NCI-H187 treated with DMSO at 0.1 percent for 48 hours (cell line): Measurements from ENCODE around the gene AUP1.

ENCODE experiments used
- DNase-seq: peaks from one replicate; lab custom pipeline; 2025; lab: John Stamatoyannopoulos, UW

Gene AUP1

DNA sequence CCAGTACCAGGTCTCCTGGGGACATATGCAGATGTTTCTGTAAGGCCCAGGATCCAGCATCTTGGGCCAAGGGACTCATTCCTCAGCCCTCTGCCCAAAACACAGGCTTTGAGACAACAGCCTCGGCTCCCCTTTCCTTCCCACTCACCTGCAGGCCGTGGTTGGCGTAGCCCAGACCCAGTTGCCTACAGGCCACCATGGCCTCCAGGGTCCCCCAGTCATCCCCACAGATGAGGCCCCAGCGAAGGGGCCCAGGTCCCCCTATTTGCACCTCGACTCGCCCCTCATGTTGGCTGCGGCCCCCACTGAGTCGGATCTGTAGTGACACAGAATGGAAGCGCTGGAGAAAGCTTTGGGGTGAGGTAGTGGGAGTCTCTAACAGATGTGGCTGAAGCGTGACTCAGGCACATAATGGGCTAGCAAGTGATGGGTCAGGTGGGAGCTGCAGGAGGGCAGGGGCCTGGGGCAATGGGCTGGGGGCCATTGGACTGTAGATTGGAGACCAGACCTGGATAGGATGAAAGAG, 6.0 kb upstream of the AUP1 start:
- DNase-seq: no peak

GRCh38 chr2:74534411-74534810, 4.9 kb upstream of the AUP1 start:
- DNase-seq: no peak

- DNase-seq: no peak
These were observed 4.0 kb upstream of the AUP1 start for GRCh38 chr2:74533464-74533863.

- no peak for DNase-seq
These were observed 2.7 kb upstream of the AUP1 start for GRCh38 chr2:74532222-74532621.

GRCh38 chr2:74531666-74532065, 2.2 kb upstream of the AUP1 start:
- DNase-seq: no peak

DNA sequence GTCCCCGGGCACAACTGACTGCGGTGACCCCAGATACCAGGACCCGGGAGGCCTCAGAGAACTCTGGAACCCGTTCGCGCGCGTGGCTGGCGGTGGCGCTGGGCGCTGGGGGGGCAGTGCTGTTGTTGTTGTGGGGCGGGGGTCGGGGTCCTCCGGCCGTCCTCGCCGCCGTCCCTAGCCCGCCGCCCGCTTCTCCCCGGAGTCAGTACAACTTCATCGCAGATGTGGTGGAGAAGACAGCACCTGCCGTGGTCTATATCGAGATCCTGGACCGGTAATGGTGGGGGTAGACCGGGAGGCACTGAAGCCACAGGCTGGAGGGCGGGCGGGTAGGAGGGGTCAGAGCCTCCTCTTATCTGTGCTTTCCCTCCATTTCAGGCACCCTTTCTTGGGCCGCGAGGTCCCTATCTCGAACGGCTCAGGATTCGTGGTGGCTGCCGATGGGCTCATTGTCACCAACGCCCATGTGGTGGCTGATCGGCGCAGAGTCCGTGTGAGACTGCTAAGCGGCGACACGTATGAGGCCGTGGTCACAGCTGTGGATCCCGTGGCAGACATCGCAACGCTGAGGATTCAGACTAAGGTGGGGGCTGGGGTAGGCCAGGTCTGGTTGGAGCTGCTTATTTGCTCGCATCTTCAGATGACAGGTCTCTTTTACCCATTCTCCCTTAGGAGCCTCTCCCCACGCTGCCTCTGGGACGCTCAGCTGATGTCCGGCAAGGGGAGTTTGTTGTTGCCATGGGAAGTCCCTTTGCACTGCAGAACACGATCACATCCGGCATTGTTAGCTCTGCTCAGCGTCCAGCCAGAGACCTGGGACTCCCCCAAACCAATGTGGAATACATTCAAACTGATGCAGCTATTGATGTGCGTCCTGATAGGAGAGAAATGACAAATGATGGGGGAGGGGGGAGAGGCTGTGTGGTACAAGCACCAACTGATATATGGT, 1.0 kb upstream of the AUP1 start:
- DNase-seq: no peak

DNA sequence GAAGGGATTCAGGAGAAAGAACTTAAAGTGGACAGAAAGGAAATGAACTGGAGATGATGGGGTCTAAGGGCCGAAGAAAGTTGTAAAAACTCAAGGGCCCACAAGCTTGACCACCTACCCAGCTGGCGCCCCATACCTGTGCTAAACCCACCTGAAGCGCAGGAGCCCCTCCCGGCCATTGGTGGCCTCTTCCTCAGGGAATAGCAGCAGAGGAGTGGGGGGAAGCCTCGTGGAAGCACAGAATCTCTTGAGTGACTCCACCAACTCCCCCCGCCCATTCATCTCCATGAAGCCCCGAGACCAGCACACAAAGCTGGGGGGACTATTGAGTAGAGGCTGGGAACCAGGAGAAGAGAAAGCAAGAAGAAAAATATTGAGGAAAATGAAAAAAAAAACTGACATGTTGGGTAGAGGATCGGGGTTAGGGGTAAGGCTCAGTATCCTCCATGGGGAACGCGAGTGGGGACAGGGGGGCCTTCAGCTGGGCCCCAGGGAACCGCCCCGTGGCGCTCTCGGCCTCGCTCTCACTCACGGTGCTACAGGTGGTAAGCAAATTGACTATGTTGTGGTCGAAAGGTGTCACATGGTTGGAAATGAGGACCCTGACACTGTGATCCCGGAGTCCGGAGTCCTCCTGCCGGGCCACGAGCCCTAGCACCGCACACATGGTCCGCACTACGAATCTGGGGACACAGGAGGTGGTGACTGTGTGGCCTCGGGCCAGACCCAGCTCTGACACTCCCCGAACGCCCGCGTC, 728 bp downstream of the AUP1 start:
- no peak for DNase-seq

DNA sequence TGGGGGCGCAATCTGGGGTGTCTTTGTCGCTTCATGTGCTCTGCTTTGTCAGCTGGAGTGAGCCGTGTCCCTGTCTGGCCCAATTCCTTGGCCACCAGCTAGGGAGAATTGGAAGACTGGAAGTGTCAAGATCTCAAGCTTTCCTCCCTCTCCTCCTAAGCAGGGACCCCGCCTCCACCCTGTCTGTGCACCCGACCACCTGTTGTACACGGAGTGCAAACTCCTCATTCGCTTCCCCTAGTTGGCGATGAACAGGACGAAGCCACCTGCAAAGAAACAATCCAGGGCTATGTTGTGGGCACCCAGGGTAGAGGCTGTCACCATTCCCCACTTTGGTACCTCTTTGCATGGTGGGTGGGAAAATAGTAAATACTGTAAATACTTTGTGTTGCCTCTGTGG, 1.8 kb downstream of the AUP1 start:
- DNase-seq: no peak

DNA sequence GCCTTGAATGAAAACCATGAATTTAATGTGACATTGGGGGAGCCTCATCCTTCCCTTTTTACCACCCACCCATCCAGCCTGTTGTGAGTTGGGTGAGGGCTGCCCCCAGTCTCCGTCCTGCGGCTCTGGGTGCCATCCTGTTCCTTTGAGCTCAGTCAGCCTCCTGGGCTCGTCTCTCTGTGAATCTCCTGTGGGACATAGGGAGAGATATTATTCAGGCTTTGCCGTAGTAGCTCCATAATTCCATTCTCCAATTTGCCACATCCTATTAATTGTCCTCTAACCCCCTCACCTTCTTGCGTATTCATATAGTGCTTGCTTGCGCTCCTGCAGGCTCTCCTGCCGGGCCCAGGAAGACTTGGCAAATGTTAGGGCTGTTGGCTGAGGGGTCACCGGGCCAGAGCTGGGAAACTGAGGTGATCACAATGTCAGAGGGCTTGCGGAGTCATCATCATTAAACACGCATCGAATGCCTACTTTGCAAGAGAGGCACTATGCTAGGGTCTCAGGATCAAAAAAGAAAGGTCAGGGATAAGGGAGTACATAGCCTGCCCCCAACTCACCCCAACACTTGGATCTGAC, 2.8 kb downstream of the AUP1 start:
- no peak for DNase-seq

- no peak for DNase-seq
These were observed 3.5 kb downstream of the AUP1 start, which contains the start of gene DQX1 for GRCh38 chr2:74525717-74526648. Gene DQX1 (minus strand): TSS chr2:74526231. CDS start chr2:74525729, 502 bp downstream.

DNA sequence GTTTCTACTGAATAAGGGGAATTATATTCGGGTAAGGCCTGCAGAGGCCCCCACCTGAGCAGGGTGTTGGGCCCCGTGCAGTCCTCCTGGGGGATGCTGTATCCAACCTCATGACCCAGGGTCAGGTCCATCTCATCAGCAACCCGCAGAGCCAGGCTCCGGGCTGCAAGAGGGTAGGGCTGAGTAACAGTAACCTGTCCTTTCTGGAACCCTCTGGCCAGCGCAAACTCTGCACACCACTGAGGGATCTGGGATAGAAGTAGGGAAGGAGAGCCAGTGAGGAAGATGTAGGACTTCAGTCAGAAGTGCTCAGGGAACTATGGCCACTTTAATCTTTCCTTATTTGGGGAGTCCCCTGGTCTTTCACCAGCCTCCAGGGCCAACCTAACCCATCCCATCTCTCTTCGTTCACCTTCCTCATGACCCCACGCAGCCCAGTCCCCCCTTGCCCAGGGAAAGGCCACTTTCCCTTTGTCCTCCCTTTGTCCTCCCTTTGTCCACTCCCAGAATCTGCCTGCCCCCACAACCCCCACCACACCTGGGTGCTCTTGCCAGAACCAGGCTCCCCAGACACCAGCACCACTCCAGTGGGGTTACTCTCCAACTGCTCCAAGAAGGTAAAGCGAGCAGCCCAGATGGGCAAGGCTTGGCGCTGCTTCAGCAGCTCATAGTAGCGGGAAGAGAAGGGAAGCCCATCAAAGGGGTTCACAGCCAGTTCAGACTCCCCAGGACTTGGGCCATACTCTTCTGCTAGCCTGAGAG, 4.4 kb downstream of the AUP1 start:
- no peak for DNase-seq

DNA sequence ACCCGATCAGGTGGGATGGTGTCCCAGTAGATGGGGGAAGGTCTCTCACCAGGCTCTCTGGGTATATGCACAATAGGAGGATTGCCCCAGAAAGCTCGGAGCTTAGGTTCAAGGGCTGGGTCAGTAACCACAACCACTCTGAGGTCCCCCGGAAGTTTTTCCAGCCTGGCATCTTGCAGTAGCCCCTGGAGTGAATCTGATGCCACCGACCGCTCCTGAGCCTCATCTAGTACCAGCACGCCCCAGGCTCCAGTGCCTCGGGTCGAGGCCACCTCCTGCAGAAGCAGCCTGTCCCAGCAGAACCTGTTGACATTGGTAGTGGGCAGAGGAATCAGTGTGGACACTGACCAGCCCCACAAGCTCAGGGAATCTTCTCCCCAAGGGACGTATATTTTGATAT, 5.5 kb downstream of the AUP1 start:
- DNase-seq: no peak

DNA sequence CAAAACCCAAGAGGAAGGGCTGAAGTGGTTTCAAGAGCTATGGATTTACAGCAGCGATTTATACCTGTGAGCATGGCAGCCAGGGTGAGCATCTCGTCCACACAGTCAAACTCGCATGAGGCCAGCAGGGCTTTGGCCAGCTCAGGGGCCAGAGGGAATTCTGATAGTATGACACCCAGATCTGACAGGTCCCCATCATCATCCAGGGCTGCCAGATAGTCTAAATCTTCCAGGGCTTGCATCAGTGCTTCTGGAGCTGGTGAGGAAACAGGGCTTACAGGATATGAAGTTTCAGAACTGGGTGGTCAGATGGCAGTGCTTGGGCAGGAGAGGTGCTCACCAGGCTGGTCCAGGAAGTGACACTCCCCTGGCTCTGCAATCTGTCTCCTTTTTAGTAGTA, 7.0 kb downstream of the AUP1 start:
- no peak for DNase-seq

- DNase-seq: no peak
These were observed 12.9 kb downstream of the AUP1 start for GRCh38 chr2:74516650-74517049.

- no peak for DNase-seq
These were observed 13.4 kb downstream of the AUP1 start for GRCh38 chr2:74515981-74516633.

DNA sequence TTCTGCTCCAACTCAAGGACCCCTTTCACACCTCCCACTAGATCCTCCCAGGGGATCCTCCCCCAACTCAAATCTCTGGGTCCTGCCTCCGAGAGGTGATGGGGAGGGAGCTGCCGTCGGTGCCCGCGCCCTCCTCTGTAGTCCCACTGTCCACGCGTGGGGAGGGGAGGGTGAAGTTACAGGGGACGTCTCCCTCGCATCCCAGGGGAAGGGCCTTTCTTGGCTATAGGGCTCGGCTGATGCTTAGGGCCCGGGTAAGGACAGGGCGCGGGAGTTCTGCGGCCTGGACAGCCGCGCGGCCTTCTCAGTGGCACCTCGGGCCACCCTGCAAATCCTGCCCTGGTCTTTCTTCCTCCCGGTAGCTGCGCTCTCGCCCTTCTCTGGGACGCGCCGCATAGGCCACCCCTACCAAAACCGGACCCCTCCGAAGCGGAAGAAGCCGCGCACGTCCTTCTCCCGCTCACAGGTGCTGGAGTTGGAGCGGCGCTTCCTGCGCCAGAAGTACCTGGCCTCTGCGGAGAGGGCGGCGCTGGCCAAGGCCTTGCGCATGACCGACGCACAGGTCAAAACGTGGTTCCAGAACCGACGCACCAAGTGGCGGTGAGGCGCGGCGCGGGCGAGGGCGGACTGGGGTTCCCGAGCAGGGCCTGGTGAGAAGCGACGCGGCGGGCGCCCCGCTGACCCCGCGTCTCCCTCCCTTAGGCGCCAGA, 14.1 kb downstream of the AUP1 start:
- DNase-seq: no peak

- DNase-seq: no peak
These were observed 14.9 kb downstream of the AUP1 start, which contains the start of gene TLX2 for GRCh38 chr2:74514368-74515270. Gene TLX2 (plus strand): TSS chr2:74514450. CDS start chr2:74514807, 357 bp downstream.
